Transverse colon (tissue), 4 donors: ENCODE measurements around the gene OSBPL7. TPM values are rescaled to one million over a fixed set of nuclear protein-coding genes. Genes with fewer than 3 reads are reported as not detected.

Source experiments
- DNase-seq: peaks from one replicate; pipeline ENCODE4 v3.0.0-alpha.2; 2019
- H3K27ac ChIP-seq, 4 donors: fragments of 200-600 bp; sonication (generic); 2 replicates each; pipeline ENCODE4 v1.5.1; 2016 to 2018; ENCODE audit warnings: inconsistent platforms in 4 of 4
- H3K27me3 ChIP-seq: fragments of 200-600 bp; sonication (generic); 2 replicates; pipeline ENCODE4 v1.5.1; 2017; ENCODE audit warnings: inconsistent platforms
- H3K36me3 ChIP-seq, 4 donors: fragments of 200-600 bp; sonication (generic); 2 replicates each; pipeline ENCODE4 v1.5.1; 2017 to 2019; ENCODE audit warnings: inconsistent platforms in 4 of 4
- H3K4me1 ChIP-seq, 4 donors: fragments of 200-600 bp; sonication (generic); 2 replicates each; pipeline ENCODE4 v1.5.1; 2017 to 2020; ENCODE audit warnings: inconsistent platforms in 4 of 4
- H3K4me3 ChIP-seq, 4 donors: fragments of 200-600 bp; sonication (generic); 1 replicate in 1 of 4; 2 replicates in 3 of 4; pipeline versions ENCODE4 v1.5.1 to v1.6.1; 2017 to 2019; ENCODE audit warnings: inconsistent platforms in 4 of 4
- H3K9me3 ChIP-seq, 2 donors: fragments of 200-600 bp; sonication (generic); 2 replicates each; pipeline ENCODE4 v1.5.1; 2017 to 2019; ENCODE audit warnings: inconsistent platforms in 2 of 2
- EP300 ChIP-seq: sonication (generic); formaldehyde crosslinking; IDR thresholded peaks from one replicate; pipeline ENCODE4 v1.6.1; 2017; ENCODE audit warnings: antibody characterized with exemption, low read depth
- POLR2A ChIP-seq: fragments of 450-650 bp; IDR thresholded peaks from one replicate; pipeline ENCODE4 v1.6.1; 2016; ENCODE audit warnings: antibody characterized with exemption, mild to moderate bottlenecking, moderate library complexity
- POLR2AphosphoS5 ChIP-seq, 3 donors: sonication (generic); formaldehyde crosslinking; IDR thresholded peaks; one replicate each; pipeline ENCODE4 v1.6.1; 2016; ENCODE audit warnings: antibody characterized with exemption in 3 of 3
- WGBS, 2 donors: methylation state at CpG; one replicate each; pipeline ENCODE4 v1.1.5; 2018; ENCODE audit warnings: low coverage in 1 of 2; 5-methylcytosine and 5-hydroxymethylcytosine counted together
- in situ Hi-C, 4 donors: fragments of 200-750 bp; cut with MboI; loops; one replicate each; pipeline versions ENCODE4 v1.15.0 to v1.15.1; 2017; ENCODE audit warnings: low sequenced_read_pairs in 3 of 4, low pct_ligation_motif_present in 1 of 4, low pct_unique_long_range_greater_than_20kb in 1 of 4
- intact Hi-C: fragments of 100-400 bp; cut with DNase I; formaldehyde crosslinking; loops from one replicate; pipeline ENCODE4 v1.15.1; 2023; ENCODE audit warnings: low total_unique reads
- total RNA-seq, 4 donors: library from RNA; depleted of rRNA; stranded (reverse); fragments of >200 nt; gene quantifications; one replicate each; pipeline ENCODE4 v1.1.0, GENCODE V29; 2016
- TF ChIP-seq, protein P1 (sequence below), 5 experiments: fragments of 200-600 bp in 3 of 5; fragments of 450-650 bp in 2 of 5; sonication (generic) in 3 of 5; IDR thresholded peaks; 1 replicate in 2 of 5; 2 replicates in 3 of 5; pipeline ENCODE4 v1.5.1; 2016 to 2017; ENCODE audit warnings: antibody characterized with exemption in 5 of 5, inconsistent platforms in 3 of 5, mild to moderate bottlenecking in 2 of 5, moderate library complexity in 1 of 5

OSBPL7 gene
- total RNA-seq, 4 donors from 2014 or later: 53.5 to 148 (median 75.0) TPM

GRCh38 chr17:47820033-47820789 lies 1.4 kb downstream of the OSBPL7 start:
- in situ Hi-C loops: no loop called here
- H3K4me1 ChIP-seq: peaks cover 6 to 31% (median 26%) of the 10 kb centered on the region in 4 donors
- no peaks in the 10 kb centered on the region for H3K9me3 ChIP-seq
- H3K27ac ChIP-seq: peak overlapping the region; percentile 73 to 89 (median 86)
- peak overlapping the region in 3 of 4 donors; percentile 52 to 73 (median 61) for H3K4me3 ChIP-seq
- WGBS, 2 donors: 40 to 44% methylated on average over 2 to 12 of the region's 12 CpGs
- H3K36me3 ChIP-seq: peaks cover 0 to 47% (median 22%) of the 10 kb centered on the region in 4 donors
- DNase-seq: peak; percentile 85
- H3K27me3 ChIP-seq: no peaks in the 10 kb centered on the region
- intact Hi-C loops: no loop called here
- TF ChIP-seq, protein P1, sequence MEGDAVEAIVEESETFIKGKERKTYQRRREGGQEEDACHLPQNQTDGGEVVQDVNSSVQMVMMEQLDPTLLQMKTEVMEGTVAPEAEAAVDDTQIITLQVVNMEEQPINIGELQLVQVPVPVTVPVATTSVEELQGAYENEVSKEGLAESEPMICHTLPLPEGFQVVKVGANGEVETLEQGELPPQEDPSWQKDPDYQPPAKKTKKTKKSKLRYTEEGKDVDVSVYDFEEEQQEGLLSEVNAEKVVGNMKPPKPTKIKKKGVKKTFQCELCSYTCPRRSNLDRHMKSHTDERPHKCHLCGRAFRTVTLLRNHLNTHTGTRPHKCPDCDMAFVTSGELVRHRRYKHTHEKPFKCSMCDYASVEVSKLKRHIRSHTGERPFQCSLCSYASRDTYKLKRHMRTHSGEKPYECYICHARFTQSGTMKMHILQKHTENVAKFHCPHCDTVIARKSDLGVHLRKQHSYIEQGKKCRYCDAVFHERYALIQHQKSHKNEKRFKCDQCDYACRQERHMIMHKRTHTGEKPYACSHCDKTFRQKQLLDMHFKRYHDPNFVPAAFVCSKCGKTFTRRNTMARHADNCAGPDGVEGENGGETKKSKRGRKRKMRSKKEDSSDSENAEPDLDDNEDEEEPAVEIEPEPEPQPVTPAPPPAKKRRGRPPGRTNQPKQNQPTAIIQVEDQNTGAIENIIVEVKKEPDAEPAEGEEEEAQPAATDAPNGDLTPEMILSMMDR (IDR thresholded peaks at IDR 0.05): no peak
- TF ChIP-seq POLR2AphosphoS5 (IDR thresholded peaks at IDR 0.05) (peak; percentile 6 to 83 (median 74)), EP300 (no peak), POLR2A (peak; percentile 80)

GRCh38 chr17:47819475-47819874 lies 2.1 kb downstream of the OSBPL7 start:
- TF ChIP-seq POLR2AphosphoS5 (IDR thresholded peaks at IDR 0.05) (no peak), POLR2A (no peak), EP300 (no peak)
- TF ChIP-seq, protein P1 (IDR thresholded peaks at IDR 0.05): no peak
- H3K27me3 ChIP-seq: no peaks in the 10 kb centered on the region
- DNase-seq: no peak
- WGBS, 2 donors: 83% methylated on average over 8 of the region's 10 CpGs; no CpG with 5 or more reads in 1 of the 2 donors
- H3K9me3 ChIP-seq: no peaks in the 10 kb centered on the region
- peak overlapping the region; percentile 73 to 89 (median 86) for H3K27ac ChIP-seq
- no peak overlapping the region for H3K4me3 ChIP-seq
- in situ Hi-C loops (no loop called here), intact Hi-C loops (no loop called here)
- H3K36me3 ChIP-seq: peaks cover 0 to 47% (median 20%) of the 10 kb centered on the region in 4 donors
- peaks cover 6 to 35% (median 26%) of the 10 kb centered on the region in 4 donors for H3K4me1 ChIP-seq

- Histone ChIP-seq H3K27ac (no peak overlapping the region), H3K27me3 (no peaks in the 10 kb centered on the region), H3K36me3 (peaks cover 0 to 39% (median 16%) of the 10 kb centered on the region in 4 donors), H3K4me3 (no peak overlapping the region), H3K9me3 (no peaks in the 10 kb centered on the region), H3K4me1 (peaks cover 6 to 38% (median 29%) of the 10 kb centered on the region in 4 donors)
- in situ Hi-C loops: no loop called here
- no peak for DNase-seq
- intact Hi-C loops: no loop called here
- 71 to 88% methylated on average over 1 to 11 of the region's 11 CpGs for WGBS, 2 donors
- TF ChIP-seq POLR2A (no peak), POLR2AphosphoS5 (IDR thresholded peaks at IDR 0.05) (no peak), EP300 (no peak)
- TF ChIP-seq, protein P1 (IDR thresholded peaks at IDR 0.05): no peak
These were observed 3.4 kb downstream of the OSBPL7 start for GRCh38 chr17:47818002-47818695.

DNA sequence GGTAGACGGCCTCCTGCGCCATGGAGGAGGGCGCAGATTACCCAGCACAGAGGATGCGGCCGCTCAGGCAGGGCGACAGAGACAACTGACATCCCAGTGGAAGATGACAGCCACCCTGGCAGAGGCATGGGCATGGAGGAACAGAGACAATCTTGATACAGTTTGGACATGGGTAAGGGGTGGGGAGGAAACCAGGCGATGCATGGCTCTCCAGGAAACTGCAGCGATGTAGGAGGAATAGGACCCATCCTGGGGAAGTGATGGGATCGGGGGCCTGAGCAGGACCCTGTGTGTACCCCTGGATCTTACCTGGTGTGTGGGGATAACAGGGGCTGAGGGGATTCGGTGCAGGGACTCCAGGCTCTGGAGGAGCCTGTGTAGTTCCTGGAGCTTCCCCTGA lies 4.6 kb downstream of the OSBPL7 start:
- DNase-seq: no peak
- H3K9me3 ChIP-seq: no peaks in the 10 kb centered on the region
- 92 to 97% methylated on average over 6 to 10 of the region's 10 CpGs for WGBS, 2 donors
- H3K27ac ChIP-seq: no peak overlapping the region
- intact Hi-C loops (no loop called here), in situ Hi-C loops (no loop called here)
- no peak overlapping the region for H3K4me3 ChIP-seq
- TF ChIP-seq POLR2A: no peak
- TF ChIP-seq, protein P1 (IDR thresholded peaks at IDR 0.05): no peak
- TF ChIP-seq POLR2AphosphoS5 (IDR thresholded peaks at IDR 0.05): no peak
- TF ChIP-seq EP300: no peak
- H3K27me3 ChIP-seq: no peaks in the 10 kb centered on the region
- H3K4me1 ChIP-seq: peaks cover 1 to 36% (median 25%) of the 10 kb centered on the region in 4 donors
- peaks cover 0 to 39% (median 16%) of the 10 kb centered on the region in 4 donors for H3K36me3 ChIP-seq
